DMS153 (cell line): ENCODE measurements around the gene RPS10.
"Not testable (repeated sequence)": the region's sequence is repeated elsewhere in the genome, so short reads cannot be mapped to it uniquely, and the experiment has no call there.

Source experiments
- DNase-seq: peaks from one replicate; lab custom pipeline; 2025; lab: John Stamatoyannopoulos, UW

RPS10 gene

DNA sequence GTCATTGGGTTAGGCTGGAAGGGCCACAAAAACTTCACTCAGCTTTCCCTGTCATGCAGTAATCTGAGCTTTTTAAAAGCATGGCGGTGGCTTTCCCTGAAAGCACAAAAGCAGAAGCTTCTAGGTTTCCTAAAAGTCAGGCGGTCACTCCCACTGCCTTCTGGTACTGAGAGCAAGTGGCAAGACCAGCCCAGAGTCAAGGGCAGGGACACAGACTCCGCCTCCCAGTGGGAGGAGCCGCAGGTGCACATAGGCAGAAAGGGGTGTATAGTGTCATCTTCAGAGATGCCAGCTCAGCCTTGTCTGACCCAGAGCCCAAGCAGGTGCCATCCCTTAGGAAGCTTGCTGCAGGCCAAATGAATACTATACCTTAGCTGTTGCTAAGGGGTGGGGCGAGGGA lies 22.0 kb upstream of the RPS10 start:
- DNase-seq = no peak

DNA sequence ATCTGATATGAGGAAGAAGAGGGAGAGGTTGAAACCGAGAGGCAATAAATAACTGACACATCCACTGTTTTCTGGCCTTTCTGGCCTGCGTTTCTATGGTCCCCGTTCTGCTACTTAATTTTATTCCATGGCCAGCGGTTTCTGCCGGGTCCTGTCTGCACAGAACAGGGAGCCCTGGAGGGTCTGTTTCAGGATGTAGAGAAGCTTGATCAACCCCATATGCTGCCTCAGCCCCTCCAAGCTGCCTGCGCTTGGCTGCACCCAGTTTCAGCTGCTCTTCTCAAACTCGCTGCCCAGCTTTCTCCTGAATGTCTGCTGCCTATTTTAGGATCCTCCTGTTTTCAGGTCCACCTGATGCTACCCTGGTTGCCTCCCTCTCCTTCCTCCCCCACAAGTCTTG lies 21.5 kb upstream of the RPS10 start:
- no peak for DNase-seq

DNA sequence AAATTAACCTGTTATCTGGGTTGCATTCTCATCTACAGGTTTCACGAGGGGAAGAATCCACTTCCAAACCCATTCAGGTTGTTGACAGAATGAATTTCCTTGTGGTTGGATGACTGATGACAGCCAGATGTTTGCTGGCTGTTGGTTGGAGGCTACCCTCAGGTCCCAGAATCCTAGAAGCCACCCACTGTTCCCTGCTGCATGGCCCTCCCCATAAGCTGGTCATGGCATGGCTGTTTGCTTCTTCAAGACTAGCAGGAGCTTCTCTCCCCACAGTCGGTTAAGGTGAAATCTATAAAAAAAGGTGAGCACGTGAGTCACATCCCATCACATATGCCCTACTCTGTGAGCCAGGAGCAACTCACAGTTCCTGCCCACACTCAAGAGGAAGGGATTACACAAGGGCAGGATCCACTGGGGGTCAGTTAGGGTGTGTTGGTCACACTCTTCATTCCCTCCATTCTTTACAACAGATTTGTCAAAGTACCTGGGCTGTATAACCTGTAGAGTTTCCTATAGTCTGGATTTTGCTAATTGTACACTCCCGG lies 19.5 kb upstream of the RPS10 start:
- no peak for DNase-seq

DNA sequence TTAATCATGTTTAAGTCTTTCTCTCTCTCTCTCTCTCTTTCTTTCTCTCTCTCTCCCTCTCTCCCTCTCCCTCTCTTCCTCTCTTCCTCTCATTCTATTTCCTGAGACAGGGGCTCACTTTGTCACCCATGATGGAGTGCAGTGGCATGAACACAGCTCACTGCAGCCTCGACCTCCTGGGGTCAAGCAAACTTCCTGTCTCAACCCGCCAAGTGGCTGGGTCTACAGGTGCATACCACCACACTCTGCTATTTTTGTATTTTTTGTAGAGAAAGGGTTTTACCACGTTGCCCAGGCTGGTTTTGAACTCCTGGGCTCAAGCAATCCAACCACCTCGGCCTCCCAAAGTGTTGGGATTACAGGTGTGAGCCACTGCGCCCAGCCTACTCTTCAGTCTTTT lies 15.7 kb upstream of the RPS10 start:
- no peak for DNase-seq

DNA sequence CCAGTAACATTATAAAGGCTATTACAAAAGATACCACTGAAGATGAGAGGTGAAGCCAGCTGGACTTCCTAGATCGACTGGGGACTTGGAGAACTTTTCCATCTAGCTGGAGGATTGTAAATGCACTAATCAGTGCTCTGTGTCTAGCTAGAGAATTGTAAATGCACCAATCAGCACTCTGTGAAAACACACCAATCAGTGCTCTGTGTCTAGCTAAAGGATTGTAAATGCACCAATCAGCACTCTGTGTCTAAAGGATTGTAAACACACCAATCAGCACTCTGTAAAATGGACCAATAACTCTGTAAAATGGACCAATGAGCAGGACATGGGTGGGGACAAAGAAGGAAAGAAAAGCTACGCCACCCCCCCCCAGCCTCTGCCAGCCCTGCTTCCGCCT lies 13.6 kb upstream of the RPS10 start:
- no peak for DNase-seq

DNA sequence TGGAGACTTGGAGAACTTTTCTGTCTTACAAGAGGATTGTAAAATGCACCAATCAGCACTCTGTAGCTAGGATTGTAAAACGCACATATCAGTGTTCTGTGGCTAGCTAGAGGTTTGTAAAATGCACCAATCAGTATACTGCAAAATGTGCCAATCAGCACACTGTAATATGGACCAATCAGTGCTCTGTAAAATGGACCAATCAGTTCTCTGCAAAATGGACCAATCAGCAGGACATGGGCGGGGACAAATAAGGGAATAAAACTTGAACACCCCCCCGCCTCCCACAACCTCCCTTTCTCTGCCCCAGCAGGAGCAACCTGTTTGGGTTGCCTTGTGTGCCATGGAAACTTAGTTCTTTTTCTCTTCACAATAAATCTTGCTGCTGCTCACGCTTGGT lies 12.8 kb upstream of the RPS10 start:
- DNase-seq = no peak

DNA sequence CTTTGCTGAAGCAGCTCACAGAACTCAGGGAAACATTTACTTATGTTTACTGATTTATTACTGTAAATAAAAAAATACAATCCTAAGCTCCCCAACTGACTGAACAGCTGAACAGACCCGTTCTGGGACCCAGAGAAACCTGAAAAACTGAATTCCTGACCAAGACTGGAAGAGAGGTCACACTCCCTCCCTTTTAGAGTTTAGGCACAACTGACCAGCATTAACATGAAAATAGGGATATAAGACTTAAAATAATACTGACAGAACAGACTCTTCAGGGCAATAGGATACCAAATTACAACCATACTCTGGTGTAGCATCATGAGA lies 11.7 kb upstream of the RPS10 start:
- DNase-seq = no peak

DNA sequence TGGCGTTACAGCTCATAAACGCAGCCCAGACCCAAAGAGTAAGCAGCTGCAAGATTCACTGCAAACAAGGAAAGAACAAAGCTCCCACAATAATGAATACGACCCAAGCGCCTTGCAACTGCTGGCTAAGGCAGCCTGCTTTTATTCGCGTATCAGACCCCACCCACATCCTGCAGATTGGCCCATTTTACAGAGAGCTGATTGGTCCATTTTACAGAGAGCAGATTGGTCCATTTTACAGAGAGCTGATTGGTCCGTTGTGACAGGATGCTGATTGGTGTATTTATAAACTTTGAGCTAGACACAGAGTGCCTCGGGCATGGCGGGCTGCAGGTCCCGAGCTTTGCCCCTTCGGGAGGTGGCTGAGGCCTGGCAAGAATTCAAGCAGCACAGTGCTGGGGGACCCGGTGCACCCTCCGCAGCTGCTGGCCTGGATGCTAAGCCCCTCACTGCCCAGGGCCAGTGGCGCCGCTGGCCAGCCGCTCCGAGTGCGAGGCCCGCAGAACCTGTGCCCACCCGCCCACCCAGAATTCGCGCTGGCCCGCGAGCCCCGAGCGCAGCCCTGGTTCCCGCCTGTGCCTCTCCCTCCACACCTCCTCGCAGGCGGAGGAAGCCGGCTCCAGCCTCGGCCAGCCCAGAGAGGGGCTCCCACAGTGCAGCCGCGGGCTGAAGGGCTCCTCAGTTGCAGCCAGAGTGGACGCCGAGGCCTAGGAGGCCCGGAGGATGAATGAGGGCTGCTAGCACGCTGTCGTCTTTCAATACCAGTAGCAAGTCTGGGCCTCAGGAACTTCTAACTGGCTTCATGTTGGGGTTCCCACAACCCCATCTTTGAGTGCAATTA lies 11.2 kb upstream of the RPS10 start:
- DNase-seq = no peak

DNA sequence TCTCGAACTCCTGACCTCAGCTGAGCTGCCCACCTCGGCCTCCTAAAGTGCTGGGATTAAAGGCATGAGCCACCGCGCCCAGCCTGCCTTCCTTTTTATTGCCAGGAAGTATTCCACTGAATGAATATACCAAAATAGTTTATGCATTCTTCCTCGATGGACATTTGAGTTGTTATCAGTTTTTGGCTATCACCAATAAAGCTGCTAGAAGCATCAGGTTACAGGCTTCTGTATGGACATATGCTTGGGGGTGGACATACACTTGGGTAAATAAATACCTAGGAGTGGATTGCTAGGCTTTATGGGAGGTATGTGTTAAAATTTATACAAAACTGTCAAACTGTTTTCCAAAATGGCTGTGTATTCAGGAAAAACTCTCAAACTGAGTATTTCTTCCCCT lies 10.0 kb upstream of the RPS10 start:
- DNase-seq = no peak

DNA sequence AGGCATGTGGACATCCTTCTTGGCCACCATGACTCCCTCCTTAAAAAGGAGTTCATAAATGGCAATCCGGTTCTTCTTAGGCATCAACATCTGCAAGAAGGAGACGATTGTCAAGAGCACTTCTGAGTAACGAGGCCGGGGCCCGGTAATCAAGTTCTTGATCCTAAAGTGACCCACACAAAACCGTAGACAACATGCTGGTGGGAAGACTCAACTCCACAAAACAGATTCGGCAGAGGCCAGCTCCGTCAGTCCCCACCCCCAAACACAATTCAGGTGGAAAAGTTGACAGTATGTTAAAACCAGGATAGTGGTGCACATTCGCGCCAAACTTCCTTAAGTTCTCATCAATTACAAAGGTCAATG lies 754 bp downstream of the RPS10 start:
- DNase-seq = no peak

DNA sequence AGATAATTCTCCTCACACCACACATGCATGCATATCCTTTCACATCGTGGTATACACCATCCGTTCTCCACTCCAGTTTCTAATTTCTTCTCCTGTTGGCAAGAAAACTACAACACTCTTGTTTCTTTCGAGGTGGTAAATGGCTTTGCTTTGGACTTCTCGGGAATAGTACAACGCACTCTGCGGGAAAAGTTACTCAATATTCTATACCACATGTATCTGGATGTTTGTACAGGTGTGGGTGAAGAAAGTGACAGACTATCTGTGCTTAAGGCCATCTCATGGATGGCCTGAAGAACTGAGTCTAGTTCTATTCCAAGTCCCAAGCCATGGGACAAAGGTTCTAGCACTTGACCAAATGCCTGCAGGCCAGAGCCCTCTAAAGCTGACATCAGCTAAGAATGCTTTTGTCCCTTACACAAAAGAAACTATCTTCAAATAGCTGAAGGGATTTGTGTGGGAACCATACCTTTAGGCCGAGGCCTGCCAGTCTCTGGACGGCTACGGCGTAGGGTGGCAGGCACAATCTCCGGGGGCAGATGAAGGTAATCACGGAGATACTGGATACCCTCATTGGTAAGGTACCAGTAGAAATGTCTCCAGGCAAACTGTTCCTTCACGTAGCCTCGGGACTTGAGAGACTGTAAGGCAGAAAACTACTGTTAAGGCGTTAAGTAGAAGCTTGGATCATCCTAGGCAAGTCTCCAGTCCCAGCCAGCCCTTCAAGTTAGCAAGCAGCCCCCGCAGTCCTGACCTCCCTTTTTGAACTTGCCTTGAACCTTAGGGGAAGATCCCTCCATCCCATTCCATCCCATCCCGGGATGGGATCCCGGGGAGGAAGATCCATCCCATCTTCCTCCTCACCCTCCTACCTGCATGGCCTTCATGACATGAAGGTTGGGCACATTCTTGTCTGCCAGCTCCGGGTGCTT lies 1.4 kb downstream of the RPS10 start:
- no peak for DNase-seq

DNA sequence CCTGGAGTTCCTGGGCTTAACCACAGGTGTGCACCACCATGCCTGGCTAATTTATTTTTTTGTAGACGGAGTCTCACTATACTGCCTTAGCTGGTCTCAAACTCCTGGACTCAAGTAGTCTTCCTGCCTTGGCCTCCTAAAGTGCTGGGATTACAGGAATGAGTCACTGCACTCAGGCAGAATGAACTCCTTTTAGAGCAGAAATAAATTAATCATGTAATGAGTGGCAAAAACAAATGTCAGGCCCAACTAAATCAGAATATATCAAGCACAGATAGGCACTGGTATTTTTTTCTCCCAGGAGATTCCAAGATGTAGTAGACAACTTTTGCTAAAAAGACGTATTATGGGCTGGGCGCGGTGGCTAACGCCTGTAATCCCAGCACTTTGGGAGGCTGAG lies 2.6 kb downstream of the RPS10 start:
- DNase-seq = no peak

DNA sequence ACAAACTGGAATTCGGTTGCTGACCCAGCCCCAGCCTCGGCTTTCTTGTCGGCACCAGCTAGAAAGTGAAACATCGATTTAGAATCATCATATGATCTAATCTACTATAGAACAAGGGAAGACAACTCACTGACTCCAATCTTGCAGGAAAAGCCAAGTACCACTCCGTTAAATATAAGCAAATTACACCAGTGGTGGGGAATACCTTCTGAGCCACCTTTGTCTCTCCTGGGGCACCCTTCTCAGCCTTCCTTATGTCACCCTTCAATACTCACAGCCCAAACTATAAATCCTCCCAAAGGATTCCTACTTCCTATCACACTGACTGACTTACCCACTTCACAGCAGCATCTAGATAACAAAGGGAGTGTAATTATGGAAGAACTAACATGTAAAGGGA lies 7.5 kb downstream of the RPS10 start:
- no peak for DNase-seq

DNA sequence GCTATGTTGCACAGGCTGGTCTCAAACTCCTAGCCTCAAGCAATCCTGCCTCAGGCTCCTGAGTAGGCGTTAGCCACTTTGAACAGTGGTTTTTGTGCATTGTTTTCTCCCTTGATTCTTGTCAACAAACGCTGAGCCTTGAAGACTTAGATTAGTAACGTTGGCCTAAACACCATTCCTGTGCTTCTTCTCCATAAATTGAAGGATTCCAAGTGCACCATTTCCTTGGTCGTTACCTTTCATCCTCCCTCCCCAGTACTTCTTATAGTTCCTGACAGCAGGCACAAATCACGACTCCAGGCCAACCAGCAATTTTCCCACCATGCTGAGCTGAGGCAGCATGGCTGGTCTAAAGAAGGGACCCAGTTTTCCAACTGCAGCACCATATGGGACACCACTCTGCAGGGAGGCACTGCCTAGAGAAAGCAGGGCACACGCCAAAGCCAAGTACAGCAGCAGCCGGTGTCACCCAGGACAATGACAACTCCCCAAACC lies 8.9 kb downstream of the RPS10 start:
- DNase-seq = no peak

DNA sequence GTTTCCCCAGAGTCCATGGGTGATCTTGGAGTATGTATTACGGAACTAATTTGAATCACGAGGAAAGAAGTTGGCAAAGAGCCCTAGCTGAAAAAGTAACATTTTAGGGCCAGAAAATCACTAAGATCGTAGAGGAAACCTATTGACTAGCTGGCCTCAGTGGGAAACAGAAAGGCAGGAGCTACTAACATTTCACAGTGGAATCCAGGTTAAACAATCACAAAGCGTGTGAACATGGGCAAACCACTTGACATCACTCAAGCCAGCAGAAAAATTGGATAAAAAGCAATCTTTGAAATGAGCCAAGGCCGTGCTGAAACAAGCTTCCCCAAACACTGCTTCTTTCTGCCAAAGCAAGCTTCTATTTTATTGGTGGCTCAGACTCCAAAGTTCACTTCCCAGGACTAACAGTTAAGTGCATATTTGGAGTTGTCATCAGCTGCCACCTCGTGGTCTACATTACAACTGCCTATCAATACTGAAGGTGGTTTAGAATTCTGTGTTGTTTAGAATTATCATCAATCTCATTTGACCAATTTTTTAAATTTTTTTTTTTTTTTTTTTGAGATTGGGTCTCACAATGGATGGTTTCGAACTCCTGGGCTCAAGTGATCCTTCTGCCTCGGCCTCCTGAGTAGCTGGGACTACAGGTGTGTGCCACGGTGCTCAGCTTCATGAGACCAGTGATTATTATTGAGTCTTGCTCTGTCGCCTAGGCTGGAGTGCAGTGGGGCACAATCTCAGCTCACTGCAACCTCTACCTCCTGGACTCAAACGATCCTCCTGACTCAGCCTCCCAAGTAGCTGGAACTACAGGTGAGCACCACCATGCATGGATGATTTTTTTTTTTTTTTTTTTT lies 10.6 kb downstream of the RPS10 start:
- peak; percentile 36 for DNase-seq

DNA sequence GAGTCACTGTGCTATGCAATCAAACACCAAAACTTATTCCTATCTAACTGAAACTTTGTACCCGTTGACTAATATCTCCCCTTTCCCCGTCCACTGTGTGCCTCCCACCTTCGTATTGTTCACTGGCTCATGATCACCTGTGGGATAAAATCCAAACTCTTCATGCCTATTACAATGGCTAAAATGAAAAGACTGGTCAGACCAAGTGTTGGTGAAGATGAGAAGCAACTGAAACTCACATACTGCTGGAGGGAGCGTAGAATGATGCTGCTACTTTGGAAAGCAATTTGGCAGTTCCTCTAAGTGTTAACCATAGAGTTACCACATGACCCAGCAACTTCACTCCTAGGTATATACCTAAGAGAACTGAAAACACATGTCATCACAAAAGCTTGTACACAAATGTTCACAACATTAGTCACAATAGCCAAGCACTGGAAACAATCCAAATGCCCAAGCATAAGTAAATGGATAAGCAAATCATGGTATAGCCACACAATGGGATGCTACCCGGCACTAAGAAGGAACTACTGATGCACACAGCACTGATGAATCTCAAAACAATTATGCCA lies 13.1 kb downstream of the RPS10 start:
- no peak for DNase-seq

DNA sequence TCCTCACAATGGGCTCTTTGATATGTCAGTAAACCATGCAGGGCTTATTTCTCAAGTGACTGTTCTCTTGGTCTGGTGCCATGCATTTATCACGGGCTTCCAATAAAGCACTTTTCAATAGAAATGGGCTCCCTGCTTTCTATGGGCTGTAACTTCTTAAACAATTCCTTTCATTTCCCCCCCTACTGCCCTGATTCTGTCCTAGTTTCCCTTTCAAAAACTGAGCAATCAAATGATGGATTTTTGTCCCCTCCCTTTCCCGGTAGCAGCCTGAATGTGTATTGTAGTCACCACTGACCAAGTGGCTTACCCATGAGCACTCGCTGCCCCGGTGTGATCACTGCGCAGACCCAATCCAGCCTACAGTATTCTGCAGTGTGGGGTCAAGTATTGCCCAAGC lies 13.9 kb downstream of the RPS10 start:
- no peak for DNase-seq

DNA sequence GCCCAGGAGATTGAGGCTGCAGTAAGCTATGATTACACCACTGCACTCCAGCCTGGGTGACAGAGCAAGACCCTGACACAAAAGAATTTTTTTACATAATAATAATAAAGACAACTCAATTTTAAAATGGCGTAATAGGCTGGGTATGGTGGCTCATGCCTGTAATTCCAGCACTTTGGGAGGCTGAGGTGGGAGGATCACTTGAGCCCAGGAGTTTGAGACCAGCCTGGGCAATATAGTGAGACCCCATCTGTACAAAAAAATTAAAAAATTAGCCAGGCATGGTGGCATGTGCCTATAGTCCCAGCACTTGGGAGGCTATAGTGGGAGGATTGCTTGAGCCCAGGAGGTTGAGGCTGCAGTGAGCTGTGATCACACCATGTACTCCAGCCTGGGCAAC lies 18.0 kb downstream of the RPS10 start:
- DNase-seq = not testable (repeated sequence)

DNA sequence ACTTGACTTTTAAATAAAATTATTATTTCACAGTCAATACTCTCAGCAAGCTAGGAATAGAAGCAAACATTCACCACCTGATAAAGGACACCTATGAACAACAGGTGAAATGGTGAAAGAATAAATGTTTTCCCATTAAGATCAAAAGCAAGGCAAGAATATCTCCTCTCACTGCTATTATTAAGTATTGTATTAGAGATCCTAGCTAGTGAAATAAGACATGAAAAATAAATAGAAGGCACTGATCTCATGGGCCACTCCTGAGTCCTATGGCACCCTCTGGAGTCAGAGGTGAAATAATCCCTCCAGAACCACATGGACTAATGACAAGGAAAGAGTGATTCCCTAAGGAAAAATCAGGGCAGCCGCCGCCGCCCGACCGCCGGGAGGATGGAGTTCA lies 29.4 kb downstream of the RPS10 start:
- DNase-seq = no peak

DNA sequence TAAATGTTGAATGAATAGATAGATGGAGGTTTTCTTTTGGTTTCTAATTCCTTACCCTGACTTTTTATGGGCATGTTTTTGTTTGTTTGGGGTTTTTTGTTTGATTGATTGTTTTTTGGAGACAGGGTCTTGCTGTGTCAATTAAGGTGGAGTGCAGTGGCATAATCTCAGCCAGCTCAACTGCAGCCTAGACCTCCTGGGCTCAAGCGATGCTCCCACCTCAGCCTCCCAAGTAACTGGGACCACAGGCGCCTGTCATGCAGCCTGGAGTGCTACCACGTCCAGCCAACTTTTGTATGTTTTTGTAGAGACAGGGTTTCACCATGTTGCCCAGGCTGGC lies 31.9 kb downstream of the RPS10 start:
- no peak for DNase-seq

DNA sequence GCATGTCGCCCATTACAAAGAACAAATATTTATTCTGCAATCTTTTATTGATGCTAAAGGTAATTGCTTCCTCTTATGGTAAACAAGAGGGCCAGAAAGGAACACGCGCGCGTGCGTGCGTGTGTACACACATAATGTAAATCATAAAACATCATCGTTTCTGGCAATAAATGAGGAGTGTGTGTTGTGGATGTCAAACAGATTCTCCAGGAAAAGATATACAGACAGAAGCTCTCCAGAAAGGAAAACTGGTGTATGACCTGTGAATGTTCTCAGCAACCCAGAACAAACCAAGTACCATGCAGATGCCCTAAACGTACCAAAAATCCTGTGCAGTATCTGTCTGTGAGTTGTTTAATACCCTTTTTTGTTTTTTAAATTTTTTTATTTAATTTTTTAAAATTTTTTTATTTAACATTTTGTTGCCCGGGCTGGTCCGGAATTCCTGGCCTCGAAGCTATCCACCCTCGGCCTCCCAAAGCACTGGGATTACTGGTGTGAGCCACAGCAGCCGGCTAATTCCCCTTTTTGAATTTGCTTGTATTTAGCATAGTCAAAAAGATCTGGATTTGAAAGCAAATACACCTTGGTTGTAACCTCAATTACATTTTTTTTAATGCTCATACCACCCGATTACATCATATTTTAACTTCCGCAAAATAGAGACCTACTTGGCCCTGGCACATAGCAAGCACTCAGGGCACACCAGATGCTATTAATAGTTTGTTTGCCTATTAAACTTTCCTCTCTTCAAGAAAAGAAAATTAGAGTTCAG lies 32.5 kb downstream of the RPS10 start:
- peak; percentile 37 for DNase-seq
